ENCODE measurements around the gene VAX1.

GRCh38 chr10:117178190-117178589, 40.1 kb upstream of the VAX1 start:
- TF ChIP-seq CTCF (IDR thresholded peaks at IDR 0.05) (no peak), POLR2A (IDR thresholded peaks at IDR 0.05) (no peak)

Measured in thyroid gland (tissue), 4 donors.